HCT116 (cell line): ENCODE data around the gene ATG10. TPM values are rescaled to one million over a fixed set of nuclear protein-coding genes. Genes with fewer than 3 reads are reported as not detected.

ENCODE experiments used
- ATAC-seq: fragments of 200-7000 bp; cut with Tn5 transposase; 2 replicates; pipeline ENCODE4 v1.9.1; 2020; ENCODE audit warnings: mild to moderate bottlenecking, moderate library complexity
- BruUV-seq: library from RNA; stranded (reverse); fragments of 400-500 nt; replicated peaks from 2 replicates; lab custom pipeline; 2021; lab: Mats Ljungman, UMichigan
- CTCF ChIA-PET: fragments of 300-600 bp; sonication (Branson Sonifier 250); formaldehyde crosslinking; loops from one replicate; lab custom pipeline; 2021; ENCODE audit warnings: antibody characterized with exemption; lab: Charles Lee
- POLR2A ChIA-PET: fragments of 300-600, 350-600 bp; sonication (Branson Sonifier 250); formaldehyde crosslinking; loops from one replicate; lab custom pipeline; 2021; ENCODE audit warnings: antibody characterized with exemption; lab: Charles Lee
- RAD21 ChIA-PET, 2 experiments: fragments of 300-600 bp; sonication (Branson Sonifier 250); formaldehyde crosslinking; loops; one replicate each; lab custom pipeline; 2023; ENCODE audit warnings: low total read pairs in 2 of 2; ENCODE audit not compliant: uncharacterized antibody in 2 of 2, unreplicated experiment in 2 of 2, low non-redundant PET in 1 of 2; lab: Charles Lee
- DNase-seq: peaks from one replicate; pipeline ENCODE4 v3.0.0-alpha.2; 2010; ENCODE audit warnings: low read depth, low spot score
- H2AFZ ChIP-seq: fragments of 200-600 bp; shearing (Covaris generic), sonication (generic); 2 replicates; pipeline ENCODE4 v1.6.1; 2017; ENCODE audit warnings: low read depth, mixed run types, mixed read lengths, antibody characterized with exemption, low read length; ENCODE audit not compliant: poor library complexity, severe bottlenecking
- H3K27ac ChIP-seq: 2 replicates; pipeline ENCODE4 v1.5.1; 2012; ENCODE audit warnings: low read depth, low read length
- H3K27me3 ChIP-seq: fragments of 200-600 bp; sonication (generic); 2 replicates; pipeline ENCODE4 v1.6.1; 2016; ENCODE audit warnings: mixed run types, low read length, mixed read lengths; ENCODE audit not compliant: insufficient read depth
- H3K36me3 ChIP-seq, 2 experiments: fragments of 200-500 bp in 1 of 2; fragments of 200-600 bp in 1 of 2; sonication (Bioruptor generic) in 1 of 2; sonication (generic) in 1 of 2; 2 replicates each; pipeline versions ENCODE4 v1.5.1 to v1.6.1; 2014 to 2016; ENCODE audit warnings: low read length in 2 of 2, inconsistent platforms in 1 of 2, mixed read lengths in 1 of 2, mixed run types in 1 of 2; ENCODE audit not compliant: insufficient read depth in 2 of 2, control insufficient read depth in 1 of 2
- H3K4me1 ChIP-seq, 2 experiments: fragments of 200-600 bp in 1 of 2; sonication (generic) in 1 of 2; 2 replicates each; pipeline versions ENCODE4 v1.5.1 to v1.6.1; 2012 to 2017; ENCODE audit warnings: low read length in 2 of 2, inconsistent platforms in 1 of 2, mild to moderate bottlenecking in 1 of 2, mixed read lengths in 1 of 2, mixed run types in 1 of 2, moderate library complexity in 1 of 2; ENCODE audit not compliant: insufficient read depth in 2 of 2, control insufficient read depth in 1 of 2
- H3K4me2 ChIP-seq: fragments of 200-600 bp; sonication (generic); 2 replicates; pipeline ENCODE4 v1.6.1; 2017; ENCODE audit warnings: mixed run types, low read length, mixed read lengths
- H3K4me3 ChIP-seq, 2 experiments: fragments of 200-600 bp in 1 of 2; sonication (generic) in 1 of 2; replicated peaks in 1 of 2; 2 replicates each; pipeline ENCODE4 v1.5.1; 2011 to 2016; ENCODE audit warnings: low read length in 2 of 2, control low read depth in 1 of 2, low read depth in 1 of 2, mild to moderate bottlenecking in 1 of 2, mixed read lengths in 1 of 2, mixed run types in 1 of 2
- H3K79me2 ChIP-seq: fragments of 200-600 bp; sonication (generic); 2 replicates; pipeline ENCODE4 v1.6.1; 2017; ENCODE audit warnings: mild to moderate bottlenecking, mixed run types, low read length, moderate library complexity, mixed read lengths; ENCODE audit not compliant: insufficient read depth
- H3K9ac ChIP-seq: fragments of 200-600 bp; sonication (generic); 2 replicates; pipeline ENCODE4 v1.6.1; 2016; ENCODE audit warnings: low read length, mixed read lengths
- H3K9me2 ChIP-seq: fragments of 200-600 bp; sonication (generic), shearing (Covaris generic); 2 replicates; pipeline ENCODE4 v1.6.1; 2017; ENCODE audit warnings: mixed run types, mild to moderate bottlenecking, moderate library complexity; ENCODE audit not compliant: insufficient read depth
- H3K9me3 ChIP-seq, 2 experiments: fragments of 200-500 bp in 1 of 2; fragments of 200-600 bp in 1 of 2; sonication (Bioruptor generic) in 1 of 2; sonication (generic) in 1 of 2; 2 replicates each; pipeline ENCODE4 v1.6.1; 2014 to 2017; ENCODE audit warnings: low read length in 2 of 2, mixed read lengths in 2 of 2, inconsistent platforms in 1 of 2, low read depth in 1 of 2, mild to moderate bottlenecking in 1 of 2, mixed run types in 1 of 2, moderate library complexity in 1 of 2; ENCODE audit not compliant: control insufficient read depth in 1 of 2, insufficient read depth in 1 of 2
- H4K20me1 ChIP-seq: fragments of 200-600 bp; sonication (generic), shearing (Covaris generic); 2 replicates; pipeline ENCODE4 v1.6.1; 2017; ENCODE audit warnings: mixed run types, mild to moderate bottlenecking, moderate library complexity; ENCODE audit not compliant: insufficient read depth
- CTCF ChIP-seq, 3 experiments: fragments of 200-600 bp in 1 of 3; sonication (generic) in 1 of 3; IDR thresholded peaks in 2 of 3; conservative IDR thresholded peaks in 1 of 3; 2 replicates each; pipeline ENCODE4 v1.5.1; 2012 to 2017; ENCODE audit warnings: low read depth in 2 of 3, low read length in 2 of 3, antibody characterized with exemption in 1 of 3, borderline replicate concordance in 1 of 3, control low read depth in 1 of 3, mild to moderate bottlenecking in 1 of 3, mixed read lengths in 1 of 3, mixed run types in 1 of 3, moderate library complexity in 1 of 3; ENCODE audit not compliant: insufficient read depth in 1 of 3
- EGR1 ChIP-seq: IDR thresholded peaks from 2 replicates; pipeline ENCODE4 v1.6.1; 2012; ENCODE audit warnings: low read depth
- ELF1 ChIP-seq: IDR thresholded peaks from 2 replicates; pipeline ENCODE4 v1.6.1; 2012; ENCODE audit warnings: low read depth, borderline replicate concordance
- EZH2phosphoT487 ChIP-seq: fragments of 200-600 bp; IDR thresholded peaks from 2 replicates; pipeline ENCODE4 v1.6.1; 2018; ENCODE audit warnings: antibody characterized with exemption, borderline replicate concordance
- FOSL1 ChIP-seq: IDR thresholded peaks from 2 replicates; pipeline ENCODE4 v1.6.1; 2012; ENCODE audit warnings: low read depth
- POLR2A ChIP-seq: IDR thresholded peaks from 2 replicates; pipeline ENCODE4 v1.7.0; 2011; ENCODE audit warnings: borderline replicate concordance; ENCODE audit not compliant: insufficient read depth, insufficient read length; ENCODE audit errors: extremely low read depth
- POLR2AphosphoS5 ChIP-seq: IDR thresholded peaks from 2 replicates; pipeline ENCODE4 v1.6.1; 2011; ENCODE audit warnings: mild to moderate bottlenecking, low read depth, low read length, moderate library complexity
- SP1 ChIP-seq: IDR thresholded peaks from 2 replicates; pipeline ENCODE4 v1.6.1; 2012; ENCODE audit warnings: low read depth
- SRF ChIP-seq: IDR thresholded peaks from 2 replicates; pipeline ENCODE4 v1.6.1; 2012; ENCODE audit warnings: low read depth
- intact Hi-C: fragments of 100-400 bp; cut with micrococcal nuclease; formaldehyde crosslinking; loops from 2 replicates; pipeline ENCODE4 v1.10.0; 2022
- total RNA-seq: library from RNA; stranded (reverse); gene quantifications from one replicate; pipeline ENCODE4 v1.2.1, GENCODE V29; 2021; ENCODE audit not compliant: unreplicated experiment

Gene ATG10
- total RNA-seq, 1 experiment from 2014 or later, result 9.4 TPM

DNA sequence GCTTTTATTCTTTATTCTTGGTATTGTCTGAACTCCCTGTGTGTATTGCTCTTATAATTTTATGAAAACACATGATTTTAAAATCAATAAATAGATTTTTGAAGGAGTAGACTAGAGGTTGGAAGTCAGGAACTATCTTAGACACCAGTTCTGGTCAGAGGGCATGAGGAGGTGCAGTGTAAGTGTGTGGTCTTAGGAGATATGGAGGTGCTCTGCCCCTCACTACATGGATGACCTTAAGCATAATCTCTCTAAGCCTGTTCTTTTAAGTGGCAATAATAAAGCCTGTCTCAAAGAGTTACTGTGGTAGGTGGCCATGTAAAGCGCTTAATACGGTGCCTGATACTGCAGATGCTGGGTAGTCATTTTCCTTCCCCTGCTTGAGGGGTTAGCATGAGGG lies 272.3 kb downstream of the ATG10 start:
- TF ChIP-seq ELF1, result no peak
- no peak for TF ChIP-seq EZH2phosphoT487
- no peak for TF ChIP-seq POLR2A
- H3K79me2 ChIP-seq, result no peaks in the 10 kb centered on the region
- no peak overlapping the region for H3K27ac ChIP-seq
- H3K36me3 ChIP-seq, result no peaks in the 10 kb centered on the region
- H4K20me1 ChIP-seq, result no peaks in the 10 kb centered on the region
- ChIA-PET RAD21 (no interaction called here), POLR2A (no interaction called here), CTCF (no interaction called here)
- BruUV-seq, result no TSS peak
- no peak overlapping the region for H3K4me2 ChIP-seq
- no peaks in the 10 kb centered on the region for H3K9me2 ChIP-seq
- no peak for ATAC-seq
- no peaks in the 10 kb centered on the region for H3K9me3 ChIP-seq
- no peak overlapping the region for H3K9ac ChIP-seq
- no peaks in the 10 kb centered on the region for H3K27me3 ChIP-seq
- intact Hi-C loops, result no loop called here
- H3K4me1 ChIP-seq, result no peaks in the 10 kb centered on the region
- DNase-seq, result no peak
- H2AFZ ChIP-seq, result no peak overlapping the region
- no peak overlapping the region for H3K4me3 ChIP-seq

- Histone ChIP-seq H4K20me1 (no peaks in the 10 kb centered on the region), H3K4me2 (no peak overlapping the region), H3K9ac (no peak overlapping the region), H3K27me3 (no peaks in the 10 kb centered on the region), H3K4me1 (no peaks in the 10 kb centered on the region), H2AFZ (no peak overlapping the region), H3K9me2 (no peaks in the 10 kb centered on the region), H3K9me3 (no peaks in the 10 kb centered on the region), H3K36me3 (no peaks in the 10 kb centered on the region), H3K4me3 (no peak overlapping the region), H3K27ac (no peak overlapping the region), H3K79me2 (no peaks in the 10 kb centered on the region)
- no peak for ATAC-seq
- TF ChIP-seq SP1 (no peak), ELF1 (no peak), POLR2AphosphoS5 (no peak), FOSL1 (no peak), CTCF (IDR thresholded peaks at IDR 0.05 in 2 of 3, conservative IDR thresholded peaks at IDR 0.05 in 1 of 3; ENCODE audit: borderline replicate concordance in 1 of 3, insufficient read depth in 1 of 3, low read depth in 2 of 3, low read length in 2 of 3) (no peak), EGR1 (no peak), SRF (no peak)
- BruUV-seq, result no TSS peak
- intact Hi-C loops, result no loop called here
- POLR2A ChIA-PET, result no interaction called here
- DNase-seq, result no peak
- CTCF ChIA-PET, result no interaction called here
- RAD21 ChIA-PET, result no interaction called here
Observed at GRCh38 chr5:82244854-82245635, 273.2 kb downstream of the ATG10 start.
